Embryonic facial prominence (tissue), 1 donor: ENCODE results near the gene HELZ2.
"Not testable (repeated sequence)": the region's sequence is repeated elsewhere in the genome, so short reads cannot be mapped to it uniquely, and the experiment has no call there.

Experiments used
- DNase-seq: peaks from one replicate; pipeline ENCODE4 v3.0.0-alpha.2; 2016; ENCODE audit errors: extremely low spot score

Gene HELZ2

GRCh38 chr20:63574156-63574828, at the start of gene HELZ2:
Gene HELZ2, minus strand, starts transcription at chr20:63574239. Its CDS starts 1,854 bp downstream, at chr20:63572385.
- DNase-seq = no peak

GRCh38 chr20:63622732-63623131, 48.7 kb upstream of the HELZ2 start:
- DNase-seq = no peak

- DNase-seq = no peak
These were observed 48.1 kb upstream of the HELZ2 start for GRCh38 chr20:63622096-63622495.

- DNase-seq = no peak
These were observed 47.0 kb upstream of the HELZ2 start for GRCh38 chr20:63620991-63621390.

- no peak for DNase-seq
These were observed 45.5 kb upstream of the HELZ2 start for GRCh38 chr20:63619505-63619904.

- DNase-seq = no peak
These were observed 45.0 kb upstream of the HELZ2 start for GRCh38 chr20:63619086-63619485.

- no peak for DNase-seq
These were observed 44.4 kb upstream of the HELZ2 start for GRCh38 chr20:63618291-63618980.

GRCh38 chr20:63617876-63618265, 43.8 kb upstream of the HELZ2 start:
- no peak for DNase-seq

GRCh38 chr20:63617092-63617875, 43.2 kb upstream of the HELZ2 start:
- DNase-seq = no peak

GRCh38 chr20:63613863-63614594, 40.0 kb upstream of the HELZ2 start:
- not testable (repeated sequence) for DNase-seq

GRCh38 chr20:63612276-63612931, 38.4 kb upstream of the HELZ2 start:
- DNase-seq = no peak

GRCh38 chr20:63611646-63612045, 37.6 kb upstream of the HELZ2 start:
- DNase-seq = no peak

GRCh38 chr20:63610581-63611435, 36.8 kb upstream of the HELZ2 start:
- no peak for DNase-seq

GRCh38 chr20:63606686-63607085, 32.6 kb upstream of the HELZ2 start:
- no peak for DNase-seq

GRCh38 chr20:63602321-63602720, 28.3 kb upstream of the HELZ2 start:
- DNase-seq = no peak

- DNase-seq = not testable (repeated sequence)
These were observed 27.6 kb upstream of the HELZ2 start for GRCh38 chr20:63601679-63602078.

- DNase-seq = no peak
These were observed 25.5 kb upstream of the HELZ2 start for GRCh38 chr20:63599396-63600050.

GRCh38 chr20:63598479-63599395, 24.7 kb upstream of the HELZ2 start:
- DNase-seq = no peak
